Measurements from ENCODE around the gene UXS1. TPM values are rescaled to one million over a fixed set of nuclear protein-coding genes. Genes with fewer than 3 reads are reported as not detected.

UXS1 gene
- total RNA-seq, 1 experiment from 2014 or later: 44.7 TPM

DNA sequence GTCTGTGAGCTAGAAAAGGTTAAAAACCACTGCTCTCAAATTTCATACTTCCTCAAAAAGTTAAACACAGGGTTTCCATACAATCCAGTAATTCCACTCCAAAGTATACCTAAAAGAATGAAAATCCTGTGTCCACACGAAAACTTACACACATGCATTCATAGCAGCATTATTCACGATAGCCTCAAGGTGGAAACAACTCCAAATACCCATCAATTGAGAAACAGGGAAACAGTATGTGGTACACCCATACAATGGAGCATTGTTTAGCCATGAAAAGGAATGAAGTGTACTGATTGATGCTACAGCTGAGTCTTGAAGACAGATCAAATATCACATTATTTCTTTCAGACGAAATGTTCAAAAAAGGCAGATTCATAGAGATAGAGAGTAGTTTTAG lies 36.7 kb downstream of the UXS1 start (continued):
- no peak for TF ChIP-seq TCF7 (CRISPR knock-in tag; IDR thresholded peaks at IDR 0.05; ENCODE audit: low read depth)
- TF ChIP-seq, protein P1, sequence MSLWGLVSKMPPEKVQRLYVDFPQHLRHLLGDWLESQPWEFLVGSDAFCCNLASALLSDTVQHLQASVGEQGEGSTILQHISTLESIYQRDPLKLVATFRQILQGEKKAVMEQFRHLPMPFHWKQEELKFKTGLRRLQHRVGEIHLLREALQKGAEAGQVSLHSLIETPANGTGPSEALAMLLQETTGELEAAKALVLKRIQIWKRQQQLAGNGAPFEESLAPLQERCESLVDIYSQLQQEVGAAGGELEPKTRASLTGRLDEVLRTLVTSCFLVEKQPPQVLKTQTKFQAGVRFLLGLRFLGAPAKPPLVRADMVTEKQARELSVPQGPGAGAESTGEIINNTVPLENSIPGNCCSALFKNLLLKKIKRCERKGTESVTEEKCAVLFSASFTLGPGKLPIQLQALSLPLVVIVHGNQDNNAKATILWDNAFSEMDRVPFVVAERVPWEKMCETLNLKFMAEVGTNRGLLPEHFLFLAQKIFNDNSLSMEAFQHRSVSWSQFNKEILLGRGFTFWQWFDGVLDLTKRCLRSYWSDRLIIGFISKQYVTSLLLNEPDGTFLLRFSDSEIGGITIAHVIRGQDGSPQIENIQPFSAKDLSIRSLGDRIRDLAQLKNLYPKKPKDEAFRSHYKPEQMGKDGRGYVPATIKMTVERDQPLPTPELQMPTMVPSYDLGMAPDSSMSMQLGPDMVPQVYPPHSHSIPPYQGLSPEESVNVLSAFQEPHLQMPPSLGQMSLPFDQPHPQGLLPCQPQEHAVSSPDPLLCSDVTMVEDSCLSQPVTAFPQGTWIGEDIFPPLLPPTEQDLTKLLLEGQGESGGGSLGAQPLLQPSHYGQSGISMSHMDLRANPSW (CRISPR knock-in tag; conservative IDR thresholded peaks at IDR 0.05; ENCODE audit: low read depth): no peak
- no peak for TF ChIP-seq NFYB (CRISPR knock-in tag; conservative IDR thresholded peaks at IDR 0.05; ENCODE audit: low read depth)

DNA sequence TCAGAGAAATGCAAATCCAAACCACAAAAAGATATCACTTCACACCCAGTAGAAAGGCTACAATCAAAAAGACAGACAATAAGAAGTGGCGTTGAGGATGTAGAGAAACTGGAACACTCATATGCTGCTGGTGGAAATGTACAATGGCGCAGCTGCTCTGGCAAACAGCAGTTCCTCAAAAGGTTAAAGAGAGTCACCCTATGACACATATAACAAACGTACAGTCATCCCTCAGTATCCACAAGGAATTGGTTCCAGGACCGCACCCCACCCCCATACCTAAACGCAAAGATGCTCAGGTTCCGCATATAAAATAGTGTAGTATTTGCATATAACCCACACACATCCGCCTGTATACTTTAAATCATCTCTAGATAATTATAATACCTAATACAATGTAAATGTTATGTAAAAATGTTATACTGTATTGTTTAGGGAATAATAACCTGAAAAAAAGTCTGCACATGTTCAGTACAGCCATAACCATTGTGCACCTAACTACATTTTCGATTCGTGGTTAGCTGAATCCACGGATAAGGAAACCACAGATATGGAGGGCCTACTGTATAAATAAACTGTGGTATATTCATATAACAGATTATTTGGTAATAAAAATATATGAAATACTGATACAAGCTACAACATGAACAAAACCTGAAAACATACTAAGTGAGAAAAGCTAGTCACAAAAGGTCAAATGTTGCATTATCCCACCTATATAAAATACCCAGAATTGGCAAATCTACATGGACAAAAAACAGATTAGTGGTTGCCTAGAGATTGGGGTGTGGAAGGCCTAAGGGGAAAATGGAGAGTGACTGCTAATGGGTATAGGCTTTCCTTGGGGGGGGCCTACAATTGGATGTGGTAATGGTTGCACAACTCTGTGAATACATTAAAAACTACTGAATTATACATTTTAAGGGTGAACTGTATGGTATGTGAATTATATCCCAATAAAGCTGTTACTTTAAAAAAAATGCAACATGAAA lies 37.5 kb downstream of the UXS1 start:
- Mint-ChIP-seq H3K27me3 (ENCODE audit: low read depth) (no peaks in the 10 kb centered on the region), H3K27ac (no peak overlapping the region), H3K36me3 (peaks cover 53% of the 10 kb centered on the region), H3K4me1 (peaks cover 11% of the 10 kb centered on the region; the same call in 1 of the 2 replicates), H3K4me3 (no peak overlapping the region), H3K9me3 (no peaks in the 10 kb centered on the region)
- POLR2A ChIA-PET: no interaction called here
- TF ChIP-seq, protein P2, sequence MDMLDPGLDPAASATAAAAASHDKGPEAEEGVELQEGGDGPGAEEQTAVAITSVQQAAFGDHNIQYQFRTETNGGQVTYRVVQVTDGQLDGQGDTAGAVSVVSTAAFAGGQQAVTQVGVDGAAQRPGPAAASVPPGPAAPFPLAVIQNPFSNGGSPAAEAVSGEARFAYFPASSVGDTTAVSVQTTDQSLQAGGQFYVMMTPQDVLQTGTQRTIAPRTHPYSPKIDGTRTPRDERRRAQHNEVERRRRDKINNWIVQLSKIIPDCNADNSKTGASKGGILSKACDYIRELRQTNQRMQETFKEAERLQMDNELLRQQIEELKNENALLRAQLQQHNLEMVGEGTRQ (CRISPR knock-in tag; IDR thresholded peaks at IDR 0.05): no peak
- no peak for TF ChIP-seq ZNF423 (CRISPR knock-in tag; IDR thresholded peaks at IDR 0.05)
- no peak for TF ChIP-seq ESRRA (CRISPR knock-in tag; IDR thresholded peaks at IDR 0.05; ENCODE audit: borderline replicate concordance)
- TF ChIP-seq, protein P3, sequence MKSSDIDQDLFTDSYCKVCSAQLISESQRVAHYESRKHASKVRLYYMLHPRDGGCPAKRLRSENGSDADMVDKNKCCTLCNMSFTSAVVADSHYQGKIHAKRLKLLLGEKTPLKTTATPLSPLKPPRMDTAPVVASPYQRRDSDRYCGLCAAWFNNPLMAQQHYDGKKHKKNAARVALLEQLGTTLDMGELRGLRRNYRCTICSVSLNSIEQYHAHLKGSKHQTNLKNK (CRISPR knock-in tag; IDR thresholded peaks at IDR 0.05): no peak
- DNase-seq (ENCODE audit: low spot score) (no peak), ATAC-seq (no peak)
- CTCF ChIA-PET: no interaction called here

DNA sequence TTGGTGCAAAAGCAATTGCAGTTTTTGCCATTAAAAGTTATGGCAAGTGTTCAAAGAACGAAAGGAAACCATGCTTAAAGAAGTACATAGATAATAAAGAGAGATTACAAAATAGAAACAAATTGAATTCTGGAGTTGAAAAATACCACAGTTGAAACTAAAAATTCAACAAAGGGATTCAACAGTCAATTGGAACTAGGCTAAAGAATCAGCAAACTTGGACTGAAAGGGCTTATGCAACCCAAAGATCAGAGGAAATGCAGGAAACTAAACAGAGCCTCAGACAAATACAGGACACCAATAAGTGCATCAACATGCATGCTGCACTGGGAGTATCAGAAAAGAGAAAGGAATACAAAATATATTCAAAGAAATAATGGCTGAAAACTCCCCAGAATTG lies 40.3 kb downstream of the UXS1 start:
- Mint-ChIP-seq H3K9me3 (no peaks in the 10 kb centered on the region), H3K4me3 (no peak overlapping the region), H3K36me3 (peaks cover 50% of the 10 kb centered on the region), H3K27me3 (ENCODE audit: low read depth) (no peaks in the 10 kb centered on the region), H3K4me1 (peaks cover 6% of the 10 kb centered on the region; the same call in 1 of the 2 replicates), H3K27ac (0 out of 2 replicates have a peak overlapping the region, but pooled peaks have one; percentile 60)
- TF ChIP-seq SMAD4 (CRISPR knock-in tag; IDR thresholded peaks at IDR 0.05) (no peak), ZNF396 (CRISPR knock-in tag; IDR thresholded peaks at IDR 0.05; ENCODE audit: borderline replicate concordance) (no peak), ZBTB21 (CRISPR knock-in tag; IDR thresholded peaks at IDR 0.05; ENCODE audit: borderline replicate concordance) (no peak), FOXP1 (CRISPR knock-in tag; IDR thresholded peaks at IDR 0.05; ENCODE audit: borderline replicate concordance) (no peak), OVOL2 (CRISPR knock-in tag; IDR thresholded peaks at IDR 0.05; ENCODE audit: borderline replicate concordance) (no peak), NFE2L1 (CRISPR knock-in tag; IDR thresholded peaks at IDR 0.05) (no peak), NFATC4 (CRISPR knock-in tag; IDR thresholded peaks at IDR 0.05) (no peak), ZNF671 (CRISPR knock-in tag; IDR thresholded peaks at IDR 0.05) (no peak)
- TF ChIP-seq, protein P3 (CRISPR knock-in tag; IDR thresholded peaks at IDR 0.05): no peak
- TF ChIP-seq, protein P4, sequence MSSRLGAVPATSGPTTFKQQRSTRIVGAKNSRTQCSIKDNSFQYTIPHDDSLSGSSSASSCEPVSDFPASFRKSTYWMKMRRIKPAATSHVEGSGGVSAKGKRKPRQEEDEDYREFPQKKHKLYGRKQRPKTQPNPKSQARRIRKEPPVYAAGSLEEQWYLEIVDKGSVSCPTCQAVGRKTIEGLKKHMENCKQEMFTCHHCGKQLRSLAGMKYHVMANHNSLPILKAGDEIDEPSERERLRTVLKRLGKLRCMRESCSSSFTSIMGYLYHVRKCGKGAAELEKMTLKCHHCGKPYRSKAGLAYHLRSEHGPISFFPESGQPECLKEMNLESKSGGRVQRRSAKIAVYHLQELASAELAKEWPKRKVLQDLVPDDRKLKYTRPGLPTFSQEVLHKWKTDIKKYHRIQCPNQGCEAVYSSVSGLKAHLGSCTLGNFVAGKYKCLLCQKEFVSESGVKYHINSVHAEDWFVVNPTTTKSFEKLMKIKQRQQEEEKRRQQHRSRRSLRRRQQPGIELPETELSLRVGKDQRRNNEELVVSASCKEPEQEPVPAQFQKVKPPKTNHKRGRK (CRISPR knock-in tag; IDR thresholded peaks at IDR 0.05; ENCODE audit: borderline replicate concordance): no peak
- TF ChIP-seq, protein P5, sequence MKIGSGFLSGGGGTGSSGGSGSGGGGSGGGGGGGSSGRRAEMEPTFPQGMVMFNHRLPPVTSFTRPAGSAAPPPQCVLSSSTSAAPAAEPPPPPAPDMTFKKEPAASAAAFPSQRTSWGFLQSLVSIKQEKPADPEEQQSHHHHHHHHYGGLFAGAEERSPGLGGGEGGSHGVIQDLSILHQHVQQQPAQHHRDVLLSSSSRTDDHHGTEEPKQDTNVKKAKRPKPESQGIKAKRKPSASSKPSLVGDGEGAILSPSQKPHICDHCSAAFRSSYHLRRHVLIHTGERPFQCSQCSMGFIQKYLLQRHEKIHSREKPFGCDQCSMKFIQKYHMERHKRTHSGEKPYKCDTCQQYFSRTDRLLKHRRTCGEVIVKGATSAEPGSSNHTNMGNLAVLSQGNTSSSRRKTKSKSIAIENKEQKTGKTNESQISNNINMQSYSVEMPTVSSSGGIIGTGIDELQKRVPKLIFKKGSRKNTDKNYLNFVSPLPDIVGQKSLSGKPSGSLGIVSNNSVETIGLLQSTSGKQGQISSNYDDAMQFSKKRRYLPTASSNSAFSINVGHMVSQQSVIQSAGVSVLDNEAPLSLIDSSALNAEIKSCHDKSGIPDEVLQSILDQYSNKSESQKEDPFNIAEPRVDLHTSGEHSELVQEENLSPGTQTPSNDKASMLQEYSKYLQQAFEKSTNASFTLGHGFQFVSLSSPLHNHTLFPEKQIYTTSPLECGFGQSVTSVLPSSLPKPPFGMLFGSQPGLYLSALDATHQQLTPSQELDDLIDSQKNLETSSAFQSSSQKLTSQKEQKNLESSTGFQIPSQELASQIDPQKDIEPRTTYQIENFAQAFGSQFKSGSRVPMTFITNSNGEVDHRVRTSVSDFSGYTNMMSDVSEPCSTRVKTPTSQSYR (CRISPR knock-in tag; IDR thresholded peaks at IDR 0.05): no peak
- ChIA-PET POLR2A (no interaction called here), CTCF (no interaction called here)
- DNase-seq (ENCODE audit: low spot score): no peak
- no peak for ATAC-seq

Measured in WTC11 (cell line).